ENCODE results near the gene SPOCK3.
"Not testable (repeated sequence)": the region's sequence is repeated elsewhere in the genome, so short reads cannot be mapped to it uniquely, and the experiment has no call there.

The SPOCK3 gene

DNA sequence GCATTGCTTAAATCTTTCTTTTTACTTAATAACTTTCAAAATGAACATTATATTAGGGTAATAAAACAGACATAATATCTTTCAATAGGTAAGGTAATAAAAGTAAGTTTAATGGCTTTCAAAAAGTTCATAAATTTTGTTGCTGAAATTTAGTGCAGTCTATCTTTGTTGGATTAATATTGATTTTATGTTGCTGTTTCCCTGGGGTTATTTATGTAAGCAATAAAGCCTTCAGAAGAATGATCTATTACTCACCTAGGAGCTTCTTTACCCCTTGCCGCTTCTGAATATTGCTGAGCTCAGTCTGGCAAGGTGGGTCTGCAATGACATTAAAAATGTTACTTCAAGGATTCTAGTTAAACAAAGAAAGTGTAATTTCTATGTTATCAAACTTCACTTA lies 492.6 kb downstream of the SPOCK3 start:
- no peaks in the 10 kb centered on the region for H3K9me3 ChIP-seq (ENCODE audit: control insufficient read depth in 2 of 2, low read length in 2 of 2)
- H3K4me1 ChIP-seq (ENCODE audit: control insufficient read depth, insufficient read depth, low read length) = no peaks in the 10 kb centered on the region
- no peak overlapping the region for H3K4me3 ChIP-seq (ENCODE audit: low read length in 2 of 2)
- H3K36me3 ChIP-seq (ENCODE audit: control insufficient read depth in 2 of 2, insufficient read depth in 2 of 2, low read length in 2 of 2) = no peaks in the 10 kb centered on the region
- H3K9ac ChIP-seq (ENCODE audit: low read length in 2 of 2) = no peak overlapping the region
- H3K27ac ChIP-seq (ENCODE audit: low read length) = no peak overlapping the region
- H3K27me3 ChIP-seq (ENCODE audit: control insufficient read depth in 1 of 2, insufficient read depth in 2 of 2, low read length in 2 of 2) = no peaks in the 10 kb centered on the region

DNA sequence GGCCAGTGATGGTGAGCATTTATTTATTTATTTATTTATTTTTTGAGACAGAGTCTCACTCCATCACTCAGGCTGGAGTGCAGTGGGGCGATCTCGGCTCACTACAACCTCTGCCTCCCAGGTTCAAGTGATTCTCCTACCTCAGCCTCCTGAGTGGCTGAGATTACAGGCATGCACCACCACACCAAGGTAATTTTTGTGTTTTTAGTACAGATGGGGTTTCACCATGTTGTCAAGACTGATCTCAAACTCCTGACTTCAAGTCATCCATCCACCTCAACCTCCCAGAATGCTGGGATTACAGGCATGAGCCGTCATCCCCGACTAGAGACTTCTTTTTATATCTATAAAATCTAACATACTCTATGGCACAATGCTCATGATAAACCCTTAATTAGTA lies 495.1 kb downstream of the SPOCK3 start:
- not testable (repeated sequence) for H3K4me1 ChIP-seq (ENCODE audit: control insufficient read depth, insufficient read depth, low read length); H3K36me3 ChIP-seq (ENCODE audit: control insufficient read depth in 2 of 2, insufficient read depth in 2 of 2, low read length in 2 of 2); H3K9ac ChIP-seq (ENCODE audit: low read length in 2 of 2); H3K27ac ChIP-seq (ENCODE audit: low read length); H3K27me3 ChIP-seq (ENCODE audit: control insufficient read depth in 1 of 2, insufficient read depth in 2 of 2, low read length in 2 of 2); H3K4me3 ChIP-seq (ENCODE audit: low read length in 2 of 2); H3K9me3 ChIP-seq (ENCODE audit: control insufficient read depth in 2 of 2, low read length in 2 of 2)

DNA sequence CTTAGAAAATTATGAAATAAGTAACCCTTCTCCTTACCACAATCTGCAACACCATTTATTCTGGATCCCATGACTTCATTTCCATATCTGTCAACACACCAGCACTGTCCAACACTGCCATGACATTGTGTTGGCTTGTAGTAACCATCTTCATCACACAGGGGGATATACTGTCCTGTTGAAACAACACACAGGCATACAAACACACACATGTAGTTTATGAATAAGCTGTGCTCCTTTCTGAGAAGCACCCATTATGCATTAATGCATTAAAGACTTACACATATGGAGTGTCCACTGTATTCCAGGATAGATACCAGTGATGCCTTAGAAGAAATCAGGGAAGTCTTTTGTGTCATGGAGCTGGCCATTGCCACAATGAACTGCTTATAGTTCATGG lies 496.9 kb downstream of the SPOCK3 start:
- H3K9ac ChIP-seq (ENCODE audit: low read length in 2 of 2) = no peak overlapping the region
- H3K4me3 ChIP-seq (ENCODE audit: low read length in 2 of 2) = no peak overlapping the region
- no peaks in the 10 kb centered on the region for H3K27me3 ChIP-seq (ENCODE audit: control insufficient read depth in 1 of 2, insufficient read depth in 2 of 2, low read length in 2 of 2)
- no peaks in the 10 kb centered on the region for H3K36me3 ChIP-seq (ENCODE audit: control insufficient read depth in 2 of 2, insufficient read depth in 2 of 2, low read length in 2 of 2)
- no peaks in the 10 kb centered on the region for H3K9me3 ChIP-seq (ENCODE audit: control insufficient read depth in 2 of 2, low read length in 2 of 2)
- no peak overlapping the region for H3K27ac ChIP-seq (ENCODE audit: low read length)
- H3K4me1 ChIP-seq (ENCODE audit: control insufficient read depth, insufficient read depth, low read length) = no peaks in the 10 kb centered on the region

- Histone ChIP-seq H3K27ac (ENCODE audit: low read length) (no peak overlapping the region), H3K4me1 (ENCODE audit: control insufficient read depth, insufficient read depth, low read length) (no peaks in the 10 kb centered on the region), H3K4me3 (ENCODE audit: low read length in 2 of 2) (no peak overlapping the region), H3K27me3 (ENCODE audit: control insufficient read depth in 1 of 2, insufficient read depth in 2 of 2, low read length in 2 of 2) (no peaks in the 10 kb centered on the region), H3K9ac (ENCODE audit: low read length in 2 of 2) (no peak overlapping the region), H3K9me3 (ENCODE audit: control insufficient read depth in 2 of 2, low read length in 2 of 2) (no peaks in the 10 kb centered on the region), H3K36me3 (ENCODE audit: control insufficient read depth in 2 of 2, insufficient read depth in 2 of 2, low read length in 2 of 2) (no peaks in the 10 kb centered on the region)
Observed at GRCh38 chr4:166735553-166735952, 498.7 kb downstream of the SPOCK3 start.

DNA sequence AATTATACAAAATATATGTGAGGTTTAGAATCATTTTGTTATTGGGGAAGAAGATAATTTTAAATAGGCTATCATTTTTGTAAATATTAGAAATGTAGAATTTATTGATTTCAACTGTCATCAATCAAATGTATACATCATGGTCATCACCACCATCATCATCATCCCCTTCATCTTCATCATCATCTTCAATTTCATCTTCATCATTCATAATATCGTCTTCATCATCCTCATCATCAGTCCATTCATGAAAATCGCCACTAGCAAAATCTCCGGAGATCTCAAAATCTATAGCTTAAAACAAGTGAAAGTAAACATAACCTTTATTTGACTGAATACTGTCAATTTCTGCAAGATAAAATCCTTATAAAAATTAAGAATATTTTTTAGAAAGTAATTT lies 499.5 kb downstream of the SPOCK3 start:
- H3K27ac ChIP-seq (ENCODE audit: low read length) = no peak overlapping the region
- H3K9ac ChIP-seq (ENCODE audit: low read length in 2 of 2) = no peak overlapping the region
- no peaks in the 10 kb centered on the region for H3K36me3 ChIP-seq (ENCODE audit: control insufficient read depth in 2 of 2, insufficient read depth in 2 of 2, low read length in 2 of 2)
- H3K9me3 ChIP-seq (ENCODE audit: control insufficient read depth in 2 of 2, low read length in 2 of 2) = no peaks in the 10 kb centered on the region
- H3K4me1 ChIP-seq (ENCODE audit: control insufficient read depth, insufficient read depth, low read length) = no peaks in the 10 kb centered on the region
- no peaks in the 10 kb centered on the region for H3K27me3 ChIP-seq (ENCODE audit: control insufficient read depth in 1 of 2, insufficient read depth in 2 of 2, low read length in 2 of 2)
- no peak overlapping the region for H3K4me3 ChIP-seq (ENCODE audit: low read length in 2 of 2)

DNA sequence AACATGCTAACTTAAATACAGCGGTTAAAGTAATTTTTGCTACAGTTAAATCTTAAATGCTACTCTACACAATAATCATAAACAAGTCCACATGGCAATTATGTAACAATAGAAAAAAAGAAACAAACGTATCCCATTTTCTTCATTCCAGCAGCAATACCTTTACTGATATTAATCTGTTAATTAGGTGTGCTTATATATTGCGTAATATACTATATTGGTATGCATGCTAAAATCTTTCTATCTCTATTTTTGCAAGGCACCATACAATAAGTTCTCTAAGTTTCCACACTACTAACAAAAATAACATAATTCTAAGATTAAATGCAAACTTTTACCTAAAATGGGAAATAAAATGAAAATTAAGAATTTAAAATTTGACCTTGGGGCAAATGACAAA lies 500.6 kb downstream of the SPOCK3 start:
- Histone ChIP-seq H3K27me3 (ENCODE audit: control insufficient read depth in 1 of 2, insufficient read depth in 2 of 2, low read length in 2 of 2) (no peaks in the 10 kb centered on the region), H3K36me3 (ENCODE audit: control insufficient read depth in 2 of 2, insufficient read depth in 2 of 2, low read length in 2 of 2) (no peaks in the 10 kb centered on the region), H3K4me1 (ENCODE audit: control insufficient read depth, insufficient read depth, low read length) (no peaks in the 10 kb centered on the region), H3K27ac (ENCODE audit: low read length) (no peak overlapping the region), H3K9me3 (ENCODE audit: control insufficient read depth in 2 of 2, low read length in 2 of 2) (no peaks in the 10 kb centered on the region), H3K9ac (ENCODE audit: low read length in 2 of 2) (no peak overlapping the region), H3K4me3 (ENCODE audit: low read length in 2 of 2) (no peak overlapping the region)

DNA sequence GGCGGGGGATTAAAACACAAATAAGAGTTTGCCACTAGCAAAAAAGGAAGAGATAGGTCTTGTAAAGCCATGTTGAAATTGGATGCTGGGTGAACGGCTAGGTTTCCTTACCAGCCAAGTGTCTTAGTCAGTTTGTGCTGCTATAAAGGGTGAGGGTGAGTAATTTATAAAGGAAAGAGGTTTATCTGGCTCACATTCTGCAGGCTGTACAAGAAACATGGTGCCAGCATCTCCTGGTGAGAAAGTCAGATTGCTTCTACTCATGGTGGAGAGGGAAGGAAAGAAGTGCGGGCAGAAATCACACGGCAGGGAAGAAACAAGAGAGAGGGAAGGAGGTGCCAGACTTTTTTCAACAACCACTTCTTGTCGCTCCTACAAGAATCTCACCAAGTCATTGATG lies 507.5 kb downstream of the SPOCK3 start:
- no peak overlapping the region for H3K27ac ChIP-seq (ENCODE audit: low read length)
- no peak overlapping the region for H3K9ac ChIP-seq (ENCODE audit: low read length in 2 of 2)
- no peaks in the 10 kb centered on the region for H3K36me3 ChIP-seq (ENCODE audit: control insufficient read depth in 2 of 2, insufficient read depth in 2 of 2, low read length in 2 of 2)
- H3K4me3 ChIP-seq (ENCODE audit: low read length in 2 of 2) = no peak overlapping the region
- H3K9me3 ChIP-seq (ENCODE audit: control insufficient read depth in 2 of 2, low read length in 2 of 2) = no peaks in the 10 kb centered on the region
- H3K4me1 ChIP-seq (ENCODE audit: control insufficient read depth, insufficient read depth, low read length) = no peaks in the 10 kb centered on the region
- H3K27me3 ChIP-seq (ENCODE audit: control insufficient read depth in 1 of 2, insufficient read depth in 2 of 2, low read length in 2 of 2) = no peaks in the 10 kb centered on the region

- Histone ChIP-seq H3K4me1 (ENCODE audit: control insufficient read depth, insufficient read depth, low read length) (no peaks in the 10 kb centered on the region), H3K27ac (ENCODE audit: low read length) (no peak overlapping the region), H3K9ac (ENCODE audit: low read length in 2 of 2) (no peak overlapping the region), H3K4me3 (ENCODE audit: low read length in 2 of 2) (no peak overlapping the region), H3K27me3 (ENCODE audit: control insufficient read depth in 1 of 2, insufficient read depth in 2 of 2, low read length in 2 of 2) (no peaks in the 10 kb centered on the region), H3K36me3 (ENCODE audit: control insufficient read depth in 2 of 2, insufficient read depth in 2 of 2, low read length in 2 of 2) (no peaks in the 10 kb centered on the region), H3K9me3 (ENCODE audit: control insufficient read depth in 2 of 2, low read length in 2 of 2) (no peaks in the 10 kb centered on the region)
Observed at GRCh38 chr4:166724369-166724768, 509.9 kb downstream of the SPOCK3 start.

DNA sequence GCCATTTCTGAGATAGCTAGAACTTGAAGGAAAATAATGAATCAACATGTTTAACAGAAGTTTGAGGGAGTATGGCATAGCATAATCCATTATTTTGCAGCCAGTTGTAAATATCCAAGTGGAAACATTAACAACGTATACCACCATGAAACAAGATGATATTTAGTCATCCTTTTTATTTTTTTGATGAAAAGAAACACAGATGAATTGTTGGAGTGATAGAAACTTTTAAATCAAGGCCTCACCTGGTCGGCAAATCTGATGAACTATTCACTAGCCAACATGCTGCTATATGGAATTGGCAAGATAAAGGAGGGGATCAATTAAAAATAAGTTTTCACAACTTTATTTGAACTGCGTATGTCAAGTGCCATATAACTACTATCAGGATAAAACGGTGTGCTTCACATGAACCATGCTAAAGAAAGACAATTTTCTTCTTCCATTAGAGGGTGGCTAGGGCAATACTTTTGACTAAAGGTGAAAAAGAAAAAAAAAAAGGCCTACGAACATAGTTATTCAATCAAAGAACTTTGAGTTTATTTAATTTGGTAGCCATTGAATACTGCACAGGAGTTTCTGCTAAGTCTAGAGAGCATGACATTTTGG lies 510.7 kb downstream of the SPOCK3 start:
- H3K9ac ChIP-seq (ENCODE audit: low read length in 2 of 2) = no peak overlapping the region
- H3K4me1 ChIP-seq (ENCODE audit: control insufficient read depth, insufficient read depth, low read length) = no peaks in the 10 kb centered on the region
- H3K36me3 ChIP-seq (ENCODE audit: control insufficient read depth in 2 of 2, insufficient read depth in 2 of 2, low read length in 2 of 2) = no peaks in the 10 kb centered on the region
- no peak overlapping the region for H3K4me3 ChIP-seq (ENCODE audit: low read length in 2 of 2)
- H3K27me3 ChIP-seq (ENCODE audit: control insufficient read depth in 1 of 2, insufficient read depth in 2 of 2, low read length in 2 of 2) = no peaks in the 10 kb centered on the region
- no peak overlapping the region for H3K27ac ChIP-seq (ENCODE audit: low read length)
- H3K9me3 ChIP-seq (ENCODE audit: control insufficient read depth in 2 of 2, low read length in 2 of 2) = no peaks in the 10 kb centered on the region

- not testable (repeated sequence) for H3K9me3 ChIP-seq (ENCODE audit: control insufficient read depth in 2 of 2, low read length in 2 of 2); H3K36me3 ChIP-seq (ENCODE audit: control insufficient read depth in 2 of 2, insufficient read depth in 2 of 2, low read length in 2 of 2); H3K4me3 ChIP-seq (ENCODE audit: low read length in 2 of 2); H3K27me3 ChIP-seq (ENCODE audit: control insufficient read depth in 1 of 2, insufficient read depth in 2 of 2, low read length in 2 of 2); H3K27ac ChIP-seq (ENCODE audit: low read length); H3K9ac ChIP-seq (ENCODE audit: low read length in 2 of 2); H3K4me1 ChIP-seq (ENCODE audit: control insufficient read depth, insufficient read depth, low read length)
Observed at GRCh38 chr4:166715748-166716713, 518.3 kb downstream of the SPOCK3 start.

DNA sequence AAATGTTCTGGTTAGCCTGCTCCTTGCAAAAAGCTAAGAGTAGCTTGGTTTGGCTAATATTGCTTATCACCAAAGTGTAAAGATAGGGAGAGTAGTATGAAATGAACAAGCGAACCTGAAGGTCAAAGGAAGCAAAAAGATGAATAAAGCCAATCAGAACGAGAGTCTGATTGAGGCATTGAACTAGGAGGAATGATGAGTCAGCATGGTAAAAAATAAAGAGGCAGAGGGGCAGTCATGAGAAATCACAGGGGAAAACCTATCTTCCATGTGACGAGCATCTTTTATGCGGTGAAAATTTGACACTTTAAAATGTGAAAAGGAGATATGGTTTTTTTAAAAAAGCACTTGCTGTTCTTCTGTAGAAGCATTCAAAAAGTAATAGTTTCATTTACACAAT lies 533.7 kb downstream of the SPOCK3 start:
- Histone ChIP-seq H3K4me3 (ENCODE audit: low read length in 2 of 2) (no peak overlapping the region), H3K27ac (ENCODE audit: low read length) (no peak overlapping the region), H3K27me3 (ENCODE audit: control insufficient read depth in 1 of 2, insufficient read depth in 2 of 2, low read length in 2 of 2) (no peaks in the 10 kb centered on the region), H3K9me3 (ENCODE audit: control insufficient read depth in 2 of 2, low read length in 2 of 2) (no peaks in the 10 kb centered on the region), H3K36me3 (ENCODE audit: control insufficient read depth in 2 of 2, insufficient read depth in 2 of 2, low read length in 2 of 2) (no peaks in the 10 kb centered on the region), H3K4me1 (ENCODE audit: control insufficient read depth, insufficient read depth, low read length) (no peaks in the 10 kb centered on the region), H3K9ac (ENCODE audit: low read length in 2 of 2) (no peak overlapping the region)
